HepG2 (cell line): Measurements from ENCODE around the gene GRIN3B. TPM values are rescaled to one million over a fixed set of nuclear protein-coding genes. Genes with fewer than 3 reads are reported as not detected.
A peak's percentile ranks its signal among the peaks of the same experiment; 100 is the strongest.

Experiments used
- ARID4A ChIP-seq: sonication (generic); formaldehyde crosslinking; IDR thresholded peaks from 2 replicates; pipeline ENCODE4 v1.5.0; 2020; ENCODE audit warnings: mild to moderate bottlenecking, missing genetic modification reagents, borderline replicate concordance
- ASH2L ChIP-seq: fragments of 300-600, 200-600 bp; sonication (generic); IDR thresholded peaks from 2 replicates; pipeline ENCODE4 v1.7.0; 2017; ENCODE audit warnings: low read depth, mild to moderate bottlenecking, moderate library complexity, mixed read lengths, low read length; ENCODE audit not compliant: insufficient read length
- BCL3 ChIP-seq: sonication (generic); formaldehyde crosslinking; IDR thresholded peaks from 2 replicates; pipeline ENCODE4 v1.5.1; 2020; ENCODE audit warnings: mild to moderate bottlenecking, missing genetic modification reagents, moderate library complexity
- CREB1 ChIP-seq, 2 experiments: fragments of 450-650 bp in 1 of 2; IDR thresholded peaks; 2 replicates each; pipeline ENCODE4 v1.6.1; 2016 to 2017; ENCODE audit warnings: control low read depth in 1 of 2, mild to moderate bottlenecking in 1 of 2, missing compliant biosample characterization in 1 of 2, missing genetic modification characterization in 1 of 2
- FOXC1 ChIP-seq: sonication (generic); formaldehyde crosslinking; IDR thresholded peaks from 2 replicates; pipeline ENCODE4 v1.8.0; 2022; ENCODE audit warnings: mild to moderate bottlenecking, missing genetic modification reagents, borderline replicate concordance
- MLX ChIP-seq: IDR thresholded peaks from 2 replicates; pipeline ENCODE4 v1.6.1; 2016
- NFATC3 ChIP-seq: sonication (generic); formaldehyde crosslinking; IDR thresholded peaks from 2 replicates; pipeline ENCODE4 v1.5.1; 2020; ENCODE audit warnings: mild to moderate bottlenecking, missing genetic modification reagents
- NR2F1 ChIP-seq, 2 experiments: fragments of 450-650 bp in 1 of 2; formaldehyde crosslinking in 1 of 2; IDR thresholded peaks; 2 replicates each; pipeline versions ENCODE4 v1.5.0 to v1.6.1; 2016 to 2020; ENCODE audit warnings: mild to moderate bottlenecking in 1 of 2, missing compliant biosample characterization in 1 of 2, missing genetic modification reagents in 1 of 2, moderate library complexity in 1 of 2
- RXRB ChIP-seq: IDR thresholded peaks from 2 replicates; pipeline ENCODE4 v1.6.1; 2016; ENCODE audit warnings: borderline replicate concordance, missing genetic modification reagents, missing compliant biosample characterization
- SMAD3 ChIP-seq: sonication (generic); formaldehyde crosslinking; IDR thresholded peaks from 2 replicates; pipeline ENCODE4 v1.4.0; 2020; ENCODE audit warnings: missing genetic modification reagents
- SP1 ChIP-seq, 2 experiments: fragments of 450-650 bp in 1 of 2; sonication (generic) in 1 of 2; formaldehyde crosslinking in 1 of 2; IDR thresholded peaks; 2 replicates each; pipeline versions ENCODE4 v1.4.0 to v1.6.1; 2016 to 2020; ENCODE audit warnings: missing genetic modification reagents in 1 of 2
- TAF15 ChIP-seq: fragments of 200-400 bp; formaldehyde crosslinking; IDR thresholded peaks from one replicate; pipeline ENCODE4 v1.6.1; 2018; ENCODE audit warnings: mild to moderate bottlenecking, low read depth, low read length; ENCODE audit not compliant: poor library complexity, severe bottlenecking
- TEF ChIP-seq: sonication (generic); formaldehyde crosslinking; IDR thresholded peaks from 2 replicates; pipeline ENCODE4 v1.5.0; 2020; ENCODE audit warnings: missing genetic modification reagents
- TFDP2 ChIP-seq: sonication (generic); formaldehyde crosslinking; IDR thresholded peaks from 2 replicates; pipeline ENCODE4 v1.4.0; 2020; ENCODE audit warnings: missing genetic modification reagents
- ZBTB33 ChIP-seq: sonication (generic); formaldehyde crosslinking; IDR thresholded peaks from 2 replicates; pipeline ENCODE4 v1.4.0; 2020; ENCODE audit warnings: missing genetic modification reagents
- ZNF7 ChIP-seq: IDR thresholded peaks from 2 replicates; pipeline ENCODE4 v1.6.1; 2016; ENCODE audit warnings: missing biosample characterization, missing genetic modification reagents
- ZNF792 ChIP-seq: IDR thresholded peaks from 2 replicates; pipeline ENCODE4 v1.6.1; 2016
- polyA plus RNA-seq, 8 experiments: library from polyadenylated mRNA; depleted of rRNA in 3 of 8; stranded (reverse) in 7 of 8; unstranded in 1 of 8; fragments of >200 nt; fragmentation: Illumina TruSeq in 4 of 8; extraction: Trizol in 4 of 8; gene quantifications; 2 replicates each; pipeline versions ENCODE4 v1.2.1 to v1.2.3, GENCODE V29; 2011 to 2016; ENCODE audit warnings: low read depth in 4 of 8, missing spikeins in 1 of 8, mixed read lengths in 1 of 8; ENCODE audit not compliant: insufficient read depth in 1 of 8
- total RNA-seq, 5 experiments: library from RNA; depleted of rRNA; stranded (reverse); fragments of >200 nt; fragmentation: Illumina TruSeq; extraction: Trizol; gene quantifications; 2 replicates each; pipeline ENCODE4 v1.2.3, GENCODE V29; 2016; ENCODE audit warnings: low read depth in 1 of 5

GRIN3B gene
- total and polyA plus RNA-seq, 2 of the 13 experiments (the other 11 are each of a cell fraction or from before 2014, with no cell fraction given), result 0.07 to 0.20 TPM

- TF ChIP-seq CREB1 (IDR thresholded peaks at IDR 0.05) (peak; percentile 94), CREB1 (CRISPR knock-in tag; IDR thresholded peaks at IDR 0.05) (peak; percentile 93), TEF (CRISPR knock-in tag) (no peak), ZNF7 (no peak), FOXC1 (CRISPR knock-in tag) (peak; percentile 88), ZNF792 (CRISPR knock-in tag) (peak; percentile 54; the same call in 1 of the 2 replicates), ZBTB33 (peak; percentile 37; the same call in 1 of the 2 replicates), SP1 (IDR thresholded peaks at IDR 0.05) (no peak), SP1 (CRISPR knock-in tag; IDR thresholded peaks at IDR 0.05) (peak; percentile 67; the same call in 1 of the 2 replicates), NR2F1 (CRISPR knock-in tag; IDR thresholded peaks at IDR 0.05) (0 out of 4 replicates have a peak, but pooled peaks of 1 of the 2 experiments have one; percentile 2), TAF15 (no peak), RXRB (peak; percentile 70), ASH2L (peak; percentile 90), SMAD3 (CRISPR knock-in tag) (peak; percentile 48; the same call in 1 of the 2 replicates), ARID4A (peak; percentile 87), BCL3 (CRISPR knock-in tag) (0 out of 2 replicates have a peak, but pooled peaks have one; percentile 54), MLX (peak; percentile 45; the same call in 1 of the 2 replicates), NFATC3 (peak; percentile 62; the same call in 1 of the 2 replicates), TFDP2 (CRISPR knock-in tag) (peak; percentile 73)
Measured at GRCh38 chr19:984165-984967, 15.9 kb upstream of the GRIN3B start, which contains the start of gene WDR18 (continued).
